ENCODE data around the gene RBMS3.

The RBMS3 gene

GRCh38 chr3:29429055-29429679 is 148.3 kb downstream of the RBMS3 start:
- Histone ChIP-seq H3K9ac (ENCODE audit: low read length) (no peak overlapping the region), H3K4me3 (ENCODE audit: low read length) (no peak overlapping the region), H3K27me3 (ENCODE audit: control insufficient read depth, insufficient read depth, low read length) (no peaks in the 10 kb centered on the region), H3K9me3 (ENCODE audit: control insufficient read depth, low read length) (no peaks in the 10 kb centered on the region), H3K36me3 (ENCODE audit: control insufficient read depth, insufficient read depth, low read length) (no peaks in the 10 kb centered on the region), H3K4me1 (ENCODE audit: control insufficient read depth, insufficient read depth, low read length) (no peaks in the 10 kb centered on the region)

GRCh38 chr3:29430558-29430971 is 149.7 kb downstream of the RBMS3 start:
- Histone ChIP-seq H3K4me3 (ENCODE audit: low read length) (no peak overlapping the region), H3K27me3 (ENCODE audit: control insufficient read depth, insufficient read depth, low read length) (no peaks in the 10 kb centered on the region), H3K4me1 (ENCODE audit: control insufficient read depth, insufficient read depth, low read length) (no peaks in the 10 kb centered on the region), H3K9me3 (ENCODE audit: control insufficient read depth, low read length) (no peaks in the 10 kb centered on the region), H3K9ac (ENCODE audit: low read length) (no peak overlapping the region), H3K36me3 (ENCODE audit: control insufficient read depth, insufficient read depth, low read length) (no peaks in the 10 kb centered on the region)

- Histone ChIP-seq H3K4me1 (ENCODE audit: control insufficient read depth, insufficient read depth, low read length) (peaks cover 4% of the 10 kb centered on the region), H3K9ac (ENCODE audit: low read length) (no peak overlapping the region), H3K36me3 (ENCODE audit: control insufficient read depth, insufficient read depth, low read length) (no peaks in the 10 kb centered on the region), H3K27me3 (ENCODE audit: control insufficient read depth, insufficient read depth, low read length) (no peaks in the 10 kb centered on the region), H3K9me3 (ENCODE audit: control insufficient read depth, low read length) (no peaks in the 10 kb centered on the region), H3K4me3 (ENCODE audit: low read length) (no peak overlapping the region)
Measured at GRCh38 chr3:29436612-29437323, 155.9 kb downstream of the RBMS3 start.

GRCh38 chr3:29438580-29438979 is 157.7 kb downstream of the RBMS3 start:
- H3K9ac ChIP-seq (ENCODE audit: low read length), result no peak overlapping the region
- no peaks in the 10 kb centered on the region for H3K36me3 ChIP-seq (ENCODE audit: control insufficient read depth, insufficient read depth, low read length)
- no peaks in the 10 kb centered on the region for H3K27me3 ChIP-seq (ENCODE audit: control insufficient read depth, insufficient read depth, low read length)
- H3K4me1 ChIP-seq (ENCODE audit: control insufficient read depth, insufficient read depth, low read length), result peaks cover 4% of the 10 kb centered on the region
- H3K9me3 ChIP-seq (ENCODE audit: control insufficient read depth, low read length), result no peaks in the 10 kb centered on the region
- no peak overlapping the region for H3K4me3 ChIP-seq (ENCODE audit: low read length)

GRCh38 chr3:29440413-29441305 is 159.8 kb downstream of the RBMS3 start:
- no peaks in the 10 kb centered on the region for H3K27me3 ChIP-seq (ENCODE audit: control insufficient read depth, insufficient read depth, low read length)
- H3K4me1 ChIP-seq (ENCODE audit: control insufficient read depth, insufficient read depth, low read length), result peaks cover 4% of the 10 kb centered on the region
- no peak overlapping the region for H3K4me3 ChIP-seq (ENCODE audit: low read length)
- H3K9me3 ChIP-seq (ENCODE audit: control insufficient read depth, low read length), result no peaks in the 10 kb centered on the region
- H3K9ac ChIP-seq (ENCODE audit: low read length), result no peak overlapping the region
- no peaks in the 10 kb centered on the region for H3K36me3 ChIP-seq (ENCODE audit: control insufficient read depth, insufficient read depth, low read length)

- Histone ChIP-seq H3K4me3 (ENCODE audit: low read length) (no peak overlapping the region), H3K36me3 (ENCODE audit: control insufficient read depth, insufficient read depth, low read length) (no peaks in the 10 kb centered on the region), H3K9ac (ENCODE audit: low read length) (no peak overlapping the region), H3K9me3 (ENCODE audit: control insufficient read depth, low read length) (no peaks in the 10 kb centered on the region), H3K4me1 (ENCODE audit: control insufficient read depth, insufficient read depth, low read length) (peaks cover 4% of the 10 kb centered on the region), H3K27me3 (ENCODE audit: control insufficient read depth, insufficient read depth, low read length) (no peaks in the 10 kb centered on the region)
Measured at GRCh38 chr3:29441422-29441821, 160.6 kb downstream of the RBMS3 start.

- no peaks in the 10 kb centered on the region for H3K27me3 ChIP-seq (ENCODE audit: control insufficient read depth, insufficient read depth, low read length)
- no peak overlapping the region for H3K9ac ChIP-seq (ENCODE audit: low read length)
- H3K9me3 ChIP-seq (ENCODE audit: control insufficient read depth, low read length), result no peaks in the 10 kb centered on the region
- H3K36me3 ChIP-seq (ENCODE audit: control insufficient read depth, insufficient read depth, low read length), result no peaks in the 10 kb centered on the region
- H3K4me3 ChIP-seq (ENCODE audit: low read length), result no peak overlapping the region
- peaks cover 3% of the 10 kb centered on the region for H3K4me1 ChIP-seq (ENCODE audit: control insufficient read depth, insufficient read depth, low read length)
Measured at GRCh38 chr3:29447946-29448627, 167.2 kb downstream of the RBMS3 start.

GRCh38 chr3:29451920-29452319 is 171.0 kb downstream of the RBMS3 start:
- H3K36me3 ChIP-seq (ENCODE audit: control insufficient read depth, insufficient read depth, low read length), result no peaks in the 10 kb centered on the region
- H3K9me3 ChIP-seq (ENCODE audit: control insufficient read depth, low read length), result no peaks in the 10 kb centered on the region
- no peak overlapping the region for H3K4me3 ChIP-seq (ENCODE audit: low read length)
- H3K4me1 ChIP-seq (ENCODE audit: control insufficient read depth, insufficient read depth, low read length), result peaks cover 6% of the 10 kb centered on the region
- no peak overlapping the region for H3K9ac ChIP-seq (ENCODE audit: low read length)
- no peaks in the 10 kb centered on the region for H3K27me3 ChIP-seq (ENCODE audit: control insufficient read depth, insufficient read depth, low read length)

- no peaks in the 10 kb centered on the region for H3K27me3 ChIP-seq (ENCODE audit: control insufficient read depth, insufficient read depth, low read length)
- H3K9me3 ChIP-seq (ENCODE audit: control insufficient read depth, low read length), result no peaks in the 10 kb centered on the region
- H3K9ac ChIP-seq (ENCODE audit: low read length), result no peak overlapping the region
- H3K4me3 ChIP-seq (ENCODE audit: low read length), result no peak overlapping the region
- peaks cover 6% of the 10 kb centered on the region for H3K4me1 ChIP-seq (ENCODE audit: control insufficient read depth, insufficient read depth, low read length)
- no peaks in the 10 kb centered on the region for H3K36me3 ChIP-seq (ENCODE audit: control insufficient read depth, insufficient read depth, low read length)
Measured at GRCh38 chr3:29452934-29453283, 172.0 kb downstream of the RBMS3 start.

GRCh38 chr3:29453284-29454001 is 172.6 kb downstream of the RBMS3 start:
- H3K27me3 ChIP-seq (ENCODE audit: control insufficient read depth, insufficient read depth, low read length), result no peaks in the 10 kb centered on the region
- no peaks in the 10 kb centered on the region for H3K36me3 ChIP-seq (ENCODE audit: control insufficient read depth, insufficient read depth, low read length)
- H3K9ac ChIP-seq (ENCODE audit: low read length), result no peak overlapping the region
- H3K4me3 ChIP-seq (ENCODE audit: low read length), result no peak overlapping the region
- peaks cover 6% of the 10 kb centered on the region for H3K4me1 ChIP-seq (ENCODE audit: control insufficient read depth, insufficient read depth, low read length)
- no peaks in the 10 kb centered on the region for H3K9me3 ChIP-seq (ENCODE audit: control insufficient read depth, low read length)

- H3K4me1 ChIP-seq (ENCODE audit: control insufficient read depth, insufficient read depth, low read length), result peaks cover 6% of the 10 kb centered on the region
- no peak overlapping the region for H3K4me3 ChIP-seq (ENCODE audit: low read length)
- no peaks in the 10 kb centered on the region for H3K27me3 ChIP-seq (ENCODE audit: control insufficient read depth, insufficient read depth, low read length)
- H3K36me3 ChIP-seq (ENCODE audit: control insufficient read depth, insufficient read depth, low read length), result no peaks in the 10 kb centered on the region
- no peak overlapping the region for H3K9ac ChIP-seq (ENCODE audit: low read length)
- no peaks in the 10 kb centered on the region for H3K9me3 ChIP-seq (ENCODE audit: control insufficient read depth, low read length)
Measured at GRCh38 chr3:29454161-29454611, 173.3 kb downstream of the RBMS3 start.

Measured in mucosa of stomach (tissue), 1 donor.